ENCODE measurements around the gene WDR82. TPM values are rescaled to one million over a fixed set of nuclear protein-coding genes. Genes with fewer than 3 reads are reported as not detected.

The WDR82 gene
- total and polyA plus RNA-seq, 10 of the 15 experiments (the other 5 are each of a cell fraction or from before 2014, with no cell fraction given): 10.1 to 82.4 (median 48.7) TPM

- in situ Hi-C loops (cut with MboI) (no loop called here), intact Hi-C loops (cut with micrococcal nuclease; ENCODE audit: unreplicated experiment) (no loop called here)
- no peak overlapping the region for H3K27ac ChIP-seq (ENCODE audit: control insufficient read depth, insufficient read depth)
- H4K20me1 ChIP-seq (ENCODE audit: control insufficient read depth, insufficient read depth): no peaks in the 10 kb centered on the region
- H3K9ac ChIP-seq (ENCODE audit: control insufficient read depth, insufficient read depth, low read length): no peak overlapping the region
- no TSS peak for BruUV-seq (replicated peaks)
- ChIA-PET RAD21 (ENCODE audit: unreplicated experiment) (no interaction called here), CTCF (interaction anchor here (0.9 to 3.3 kb wide), 5 partner anchors 12 to 39 kb away, joined by 3 to 17 read pairs (median 6); no protein-coding TSS in a partner anchor), POLR2A (interaction anchor here (1.4 to 2.4 kb wide), 2 partner anchors 12 to 22 kb away, joined by 3 to 11 read pairs; no protein-coding TSS in a partner anchor), SMC1A (ENCODE audit: uncharacterized antibody, unreplicated experiment) (interaction anchor here (1.3 to 1.9 kb wide), 4 partner anchors 9 to 24 kb away, joined by 3 to 11 read pairs (median 5); no protein-coding TSS in a partner anchor)
- H3K4me2 ChIP-seq (ENCODE audit: control insufficient read depth, insufficient read depth): no peak overlapping the region
- ATAC-seq: no peak
- DNase-seq (ENCODE audit: low read depth, low spot score): no peak
- H3K79me2 ChIP-seq (ENCODE audit: control insufficient read depth, insufficient read depth, low read length): peaks cover 2% of the 10 kb centered on the region; the same call in 1 of the 2 replicates
- H3K27me3 ChIP-seq (replicated peaks in 1 of 2; ENCODE audit: control insufficient read depth in 2 of 2, insufficient read depth in 2 of 2, low read length in 1 of 2): no peaks in the 10 kb centered on the region
- TF ChIP-seq USF2 (IDR thresholded peaks at IDR 0.05; ENCODE audit: borderline replicate concordance, low read depth, low read length) (no peak), PAX8 (IDR thresholded peaks at IDR 0.05) (no peak), NFIC (IDR thresholded peaks at IDR 0.05; ENCODE audit: low read depth, low read length) (no peak), YY1 (IDR thresholded peaks at IDR 0.05; ENCODE audit: low read depth, low read length) (no peak), BRCA1 (IDR thresholded peaks at IDR 0.05; ENCODE audit: low read depth, low read length) (no peak), MTA3 (IDR thresholded peaks at IDR 0.05; ENCODE audit: borderline replicate concordance, low read length) (no peak), KDM1A (IDR thresholded peaks at IDR 0.05; ENCODE audit: borderline replicate concordance) (no peak), CEBPZ (IDR thresholded peaks at IDR 0.05; ENCODE audit: low read depth, low read length) (no peak), SRF (IDR thresholded peaks at IDR 0.05; ENCODE audit: low read depth in 2 of 2, low read length in 2 of 2) (no peak), HDGF (IDR thresholded peaks at IDR 0.05) (no peak), NFYA (IDR thresholded peaks at IDR 0.05; ENCODE audit: borderline replicate concordance, low read depth, low read length) (no peak)
- H3K4me3 ChIP-seq: no peak overlapping the region
- no peak for FAIRE-seq
- 98% methylated on average over 4 of the region's 4 CpGs for WGBS (ENCODE audit: insufficient coverage, insufficient replicate concordance, low lambda C conversion rate, missing lambda C conversion rate)
- H3K36me3 ChIP-seq (ENCODE audit: control insufficient read depth in 2 of 2, insufficient read depth in 2 of 2, low read length in 1 of 2): peaks cover 26 to 50% of the 10 kb centered on the region in 2 experiments
- no peak overlapping the region for H2AFZ ChIP-seq (ENCODE audit: control insufficient read depth, low read depth, low read length)
- H3K4me1 ChIP-seq (ENCODE audit: control insufficient read depth, insufficient read depth, low read length): peaks cover 6% of the 10 kb centered on the region
- no peaks in the 10 kb centered on the region for H3K9me3 ChIP-seq (replicated peaks; ENCODE audit: control insufficient read depth, insufficient read depth, low read length)
Observed at GRCh38 chr3:52259448-52259847, 19.0 kb downstream of the WDR82 start.
